Adipose tissue (tissue), 3 donors: Measurements from ENCODE around the gene HIKESHI. TPM values are rescaled to one million over a fixed set of nuclear protein-coding genes. Genes with fewer than 3 reads are reported as not detected.

Experiments used
- polyA plus RNA-seq, 3 donors: library from polyadenylated mRNA; stranded (reverse); fragments of 200-250 nt; gene quantifications; one replicate each; pipeline ENCODE4 v1.2.3, GENCODE V29; 2013
- donor health status: healthy with polysubstance abuse.
- donor health status: Bipolar disorder and iron deficiency.
- donor health status: healthy.

Gene HIKESHI
- polyA plus RNA-seq, 3 donors, result 22.3 to 54.4 (median 40.2) TPM

Other genes with a start within 250 kb of the HIKESHI start
- 100 to 1,000 TPM in 2 of 3 donors, 10 to 100 TPM in 1; 36.9 to 167 (median 113) TPM for gene PICALM, start 233.2 kb upstream of the HIKESHI start, polyA plus RNA-seq
- gene EED, start 57.5 kb upstream of the HIKESHI start, polyA plus RNA-seq, result 10 to 100 TPM in 1 of 3 donors, 1 to 10 TPM in 2; 6.3 to 15.6 (median 9.5) TPM
- under 1 TPM; 0.12 to 0.52 (median 0.34) TPM for gene CCDC81, start 72.6 kb downstream of the HIKESHI start, polyA plus RNA-seq